Middle frontal gyrus (tissue), 1 donor: ENCODE measurements around the gene ESPN.
"Not testable (repeated sequence)": the region's sequence is repeated elsewhere in the genome, so short reads cannot be mapped to it uniquely, and the experiment has no call there.

Experiments used
- DNase-seq: peaks from one replicate; pipeline ENCODE4 v3.0.0-alpha.2; 2015; ENCODE audit warnings: low spot score; ENCODE audit errors: extremely low spot score

The ESPN gene

GRCh38 chr1:6424619-6425593, at the start of gene ESPN:
Gene ESPN (plus strand): TSS chr1:6424776. CDS start chr1:6424956, 180 bp downstream.
- DNase-seq: no peak

GRCh38 chr1:6378096-6378746, 46.4 kb upstream of the ESPN start:
- DNase-seq: no peak

- no peak for DNase-seq
Observed at GRCh38 chr1:6380037-6380436, 44.5 kb upstream of the ESPN start.

- DNase-seq: no peak
Observed at GRCh38 chr1:6384135-6384534, 40.4 kb upstream of the ESPN start.

GRCh38 chr1:6384962-6385361, 39.6 kb upstream of the ESPN start:
- DNase-seq: peak; percentile 62

GRCh38 chr1:6385488-6386191, 38.9 kb upstream of the ESPN start:
- DNase-seq: no peak

- no peak for DNase-seq
Observed at GRCh38 chr1:6386371-6386949, 38.1 kb upstream of the ESPN start.

- no peak for DNase-seq
Observed at GRCh38 chr1:6389971-6390370, 34.6 kb upstream of the ESPN start.

GRCh38 chr1:6391951-6392808, 32.4 kb upstream of the ESPN start:
- DNase-seq: no peak

GRCh38 chr1:6392809-6393399, 31.7 kb upstream of the ESPN start:
- DNase-seq: no peak

GRCh38 chr1:6393400-6394187, 31.0 kb upstream of the ESPN start, which contains the start of gene ACOT7:
Gene ACOT7 (minus strand): TSS chr1:6393767. CDS start chr1:6393399, 368 bp downstream.
- peak; percentile 71 for DNase-seq

GRCh38 chr1:6395130-6395529, 29.4 kb upstream of the ESPN start:
- not testable (repeated sequence) for DNase-seq

GRCh38 chr1:6395781-6396244, 28.8 kb upstream of the ESPN start:
- DNase-seq: not testable (repeated sequence)

GRCh38 chr1:6396998-6397397, 27.6 kb upstream of the ESPN start:
- no peak for DNase-seq

GRCh38 chr1:6397844-6398441, 26.6 kb upstream of the ESPN start:
- DNase-seq: no peak

- no peak for DNase-seq
Observed at GRCh38 chr1:6399294-6399693, 25.3 kb upstream of the ESPN start.

GRCh38 chr1:6401673-6402072, 22.9 kb upstream of the ESPN start:
- DNase-seq: no peak

GRCh38 chr1:6408023-6408422, 16.6 kb upstream of the ESPN start:
- no peak for DNase-seq

GRCh38 chr1:6409053-6409452, 15.5 kb upstream of the ESPN start:
- DNase-seq: no peak
